ENCODE data around the gene TMEM238. TPM values are rescaled to one million over a fixed set of nuclear protein-coding genes. Genes with fewer than 3 reads are reported as not detected.
A peak's percentile ranks its signal among the peaks of the same experiment; 100 is the strongest.

Gene TMEM238
- total RNA-seq, 2 experiments from 2014 or later, result 14.1 to 23.0 TPM

DNA sequence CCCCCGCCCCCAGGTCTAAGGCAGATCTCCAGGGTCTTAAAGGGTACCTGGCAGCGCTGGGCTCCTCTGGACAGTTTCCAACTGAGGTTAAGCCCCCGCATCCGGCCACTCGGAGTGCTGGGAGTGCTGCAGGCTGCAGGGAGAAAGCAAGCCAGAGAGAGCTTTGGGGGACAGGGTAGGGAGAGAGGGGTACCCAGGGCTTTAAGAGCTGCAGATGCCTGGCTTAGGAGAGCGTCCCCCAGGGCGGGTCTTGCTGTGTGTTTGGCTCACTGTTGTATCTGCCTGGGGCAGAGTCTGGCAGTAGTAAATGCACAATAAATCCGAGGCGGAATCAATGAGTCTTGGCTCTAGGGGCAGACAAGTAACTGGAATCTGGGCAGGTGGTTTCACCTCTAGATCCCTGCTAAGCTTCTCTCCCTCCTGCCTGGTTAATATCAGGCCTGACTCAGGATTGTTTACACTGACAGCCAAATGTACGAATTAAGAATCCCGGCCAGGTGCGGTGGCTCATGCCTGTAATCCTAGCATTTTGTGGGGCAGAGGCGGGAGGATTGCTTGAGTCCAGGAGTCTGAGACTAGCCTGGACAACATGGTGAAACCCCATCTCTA lies 28.8 kb downstream of the TMEM238 start:
- H3K27me3 Mint-ChIP-seq, result peaks cover 54% of the 10 kb centered on the region
- no peaks in the 10 kb centered on the region for H3K9me3 Mint-ChIP-seq (ENCODE audit: low read depth)
- no peak overlapping the region for H3K4me3 Mint-ChIP-seq

DNA sequence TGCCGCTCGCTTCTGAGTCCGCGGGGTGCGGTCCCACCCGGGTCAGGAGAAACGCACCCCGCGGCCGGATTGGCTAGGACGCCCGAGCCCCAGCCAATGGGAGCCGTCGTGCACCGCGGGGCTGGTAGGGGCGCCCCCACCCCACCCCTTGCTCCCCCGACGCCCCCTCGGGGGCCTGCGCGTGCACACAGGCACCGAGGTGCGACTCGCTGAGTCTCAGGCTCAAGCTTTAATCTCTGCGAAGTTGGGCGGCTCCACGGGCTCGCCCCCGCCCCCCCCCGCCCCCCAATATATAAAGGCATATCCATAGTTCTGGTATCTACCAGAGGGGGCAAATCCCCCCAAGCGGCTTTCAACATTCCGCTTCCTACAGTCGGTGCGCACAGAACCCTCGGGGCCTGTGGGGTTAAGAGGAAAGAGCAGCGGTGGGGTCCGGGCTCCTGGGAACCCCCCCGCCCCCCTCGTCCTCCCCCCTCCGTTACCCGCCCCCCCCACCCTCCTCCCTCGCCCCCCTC lies 29.3 kb downstream of the TMEM238 start, which contains the start of gene COX6B2:
TSS of gene COX6B2 (minus strand) at position 22 of the 515 bp plus-strand sequence. CDS start 198 bp downstream, outside the sequence.
- CTCF ChIA-PET, result interaction anchor here (1.2 to 1.9 kb wide), 2 partner anchors 15 to 29 kb away, joined by 3 to 4 read pairs; partner anchors contain the start of genes KMT5C and TMEM238
- peaks cover 54% of the 10 kb centered on the region for H3K27me3 Mint-ChIP-seq
- H3K36me3 Mint-ChIP-seq, result no peaks in the 10 kb centered on the region
- peak within 1 kb of the TSS; percentile 21 for H3K27ac Mint-ChIP-seq
- ATAC-seq (no peak), DNase-seq (no peak)
- H3K4me3 Mint-ChIP-seq, result peak within 1 kb of the TSS; percentile 60
- peaks cover 31% of the 10 kb centered on the region for H3K4me1 Mint-ChIP-seq
- H3K9me3 Mint-ChIP-seq (ENCODE audit: low read depth), result no peaks in the 10 kb centered on the region

More for the DNA sequence above, 28.8 kb downstream of the TMEM238 start:
- Mint-ChIP-seq H3K36me3 (no peaks in the 10 kb centered on the region), H3K4me1 (peaks cover 31% of the 10 kb centered on the region), H3K27ac (no peak overlapping the region)
- ATAC-seq, result no peak
- no peak for DNase-seq
- CTCF ChIA-PET, result interaction anchor here (1.0 to 1.9 kb wide), 3 partner anchors 14 to 28 kb away, joined by 3 to 4 read pairs (median 3); partner anchors contain the start of genes KMT5C and TMEM238

DNA sequence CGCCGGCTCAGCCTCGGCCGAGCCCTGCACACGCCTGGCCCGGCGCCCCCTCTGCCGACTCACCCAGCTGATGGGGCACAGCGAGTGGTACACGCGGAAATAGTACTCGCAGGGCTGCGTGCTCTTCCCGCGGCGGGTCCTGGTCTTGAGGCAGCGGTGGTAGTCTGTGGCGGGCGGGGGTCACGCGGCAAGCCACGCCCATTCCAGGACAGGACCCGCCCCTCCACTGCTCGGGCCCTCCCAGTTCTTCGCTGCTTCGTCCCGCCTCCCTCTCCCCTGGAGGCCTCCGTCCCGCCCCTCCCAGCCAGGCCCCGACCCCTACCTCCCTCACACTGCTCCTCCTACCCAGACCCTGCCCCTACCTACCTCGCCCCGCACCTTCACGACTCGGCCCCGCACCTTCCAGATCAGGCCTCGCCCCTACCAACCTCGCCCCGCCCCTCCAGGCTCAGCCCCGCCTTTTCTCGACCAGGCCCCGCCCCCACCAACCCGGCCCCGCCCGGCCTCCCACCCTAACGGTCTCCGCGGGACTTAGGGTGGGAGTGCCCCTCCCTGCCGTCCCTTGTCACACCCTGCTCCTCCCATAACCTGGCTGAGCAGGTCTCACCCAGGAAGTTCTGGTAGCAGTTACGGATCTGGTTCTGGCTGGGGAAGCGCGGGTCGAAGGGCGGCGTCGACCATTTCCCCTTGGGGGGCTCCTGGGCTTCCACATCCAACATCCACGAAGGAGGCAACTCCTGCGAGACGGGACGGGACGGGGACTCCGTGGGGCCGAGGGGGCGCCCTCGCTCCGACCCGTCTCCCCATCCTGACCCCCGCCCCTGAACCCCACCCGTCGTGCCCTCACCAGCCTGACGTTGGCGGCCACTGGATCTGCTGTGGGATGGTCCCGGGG lies 30.0 kb downstream of the TMEM238 start:
- peak overlapping the region; percentile 60 for H3K4me3 Mint-ChIP-seq
- no peaks in the 10 kb centered on the region for H3K36me3 Mint-ChIP-seq
- peaks cover 54% of the 10 kb centered on the region for H3K27me3 Mint-ChIP-seq
- H3K27ac Mint-ChIP-seq, result peak overlapping the region; percentile 21
- peaks cover 31% of the 10 kb centered on the region for H3K4me1 Mint-ChIP-seq
- ATAC-seq, result peak; percentile 86
- peak; percentile 74 for DNase-seq
- CTCF ChIA-PET, result interaction anchor here (1.9 kb wide), 1 partner anchor 29 kb away, joined by 4 read pairs; the partner anchor contains the start of gene TMEM238
- H3K9me3 Mint-ChIP-seq (ENCODE audit: low read depth), result no peaks in the 10 kb centered on the region

DNA sequence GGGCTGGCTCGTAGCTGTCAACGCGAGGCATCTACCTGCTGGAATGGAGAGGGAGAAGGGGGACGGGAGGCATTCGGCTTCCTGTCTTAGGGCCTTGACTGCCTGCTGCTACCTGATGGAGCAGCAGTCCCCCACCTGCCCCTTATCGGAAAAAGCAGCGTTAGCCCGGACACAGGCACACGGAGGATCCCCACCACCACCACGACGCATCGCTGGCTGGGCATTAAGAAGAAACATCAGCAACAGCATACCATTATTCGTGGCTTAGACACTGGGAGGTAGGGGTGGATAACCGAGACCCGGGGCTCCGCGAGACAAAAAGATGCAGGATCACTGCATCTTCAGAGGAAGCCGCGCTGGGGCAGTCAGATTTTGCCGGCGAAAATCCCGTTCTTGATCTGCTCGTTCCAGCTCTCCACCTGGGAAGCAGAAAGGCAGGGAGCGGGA lies 30.7 kb downstream of the TMEM238 start:
- no peaks in the 10 kb centered on the region for H3K9me3 Mint-ChIP-seq (ENCODE audit: low read depth)
- no peak overlapping the region for H3K27ac Mint-ChIP-seq
- H3K4me1 Mint-ChIP-seq, result peaks cover 31% of the 10 kb centered on the region
- DNase-seq (no peak), ATAC-seq (no peak)
- peak overlapping the region; percentile 60 for H3K4me3 Mint-ChIP-seq
- H3K27me3 Mint-ChIP-seq, result peaks cover 54% of the 10 kb centered on the region
- H3K36me3 Mint-ChIP-seq, result no peaks in the 10 kb centered on the region
- CTCF ChIA-PET, result interaction anchor here (1.7 kb wide), 1 partner anchor 51 kb away, joined by 3 read pairs; no protein-coding TSS in a partner anchor

DNA sequence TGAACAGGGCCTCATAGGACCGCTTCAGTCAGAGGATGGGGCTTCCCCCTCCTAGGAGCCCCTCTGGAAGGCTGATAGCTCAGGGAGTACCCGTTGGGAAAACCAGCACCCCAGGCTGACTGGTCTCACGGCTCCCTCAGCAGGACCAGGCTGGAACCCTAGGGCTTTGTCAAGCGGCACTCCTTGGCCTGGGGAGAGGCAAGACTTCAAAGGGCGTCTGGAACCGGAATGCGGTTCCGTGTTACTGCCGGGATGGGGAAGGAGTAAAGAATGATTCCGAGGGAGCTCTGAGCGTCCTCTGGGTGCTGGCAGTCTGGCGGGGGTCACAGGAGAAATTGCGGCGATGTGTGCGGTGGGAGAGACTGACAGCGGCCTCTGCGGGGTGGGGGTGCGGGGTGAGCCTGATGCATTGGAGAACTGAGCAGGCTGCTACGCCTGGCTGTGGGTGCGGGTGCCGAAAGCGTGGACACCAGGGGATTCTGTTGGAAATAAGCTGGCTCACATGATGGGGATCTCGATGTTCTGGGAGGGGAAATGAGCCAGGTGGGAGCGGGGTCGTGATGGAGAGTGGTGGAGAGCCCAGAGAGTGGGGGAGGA lies 31.4 kb downstream of the TMEM238 start:
- DNase-seq (no peak), ATAC-seq (no peak)
- no peaks in the 10 kb centered on the region for H3K36me3 Mint-ChIP-seq
- peaks cover 54% of the 10 kb centered on the region for H3K27me3 Mint-ChIP-seq
- H3K27ac Mint-ChIP-seq, result no peak overlapping the region
- CTCF ChIA-PET, result interaction anchor here (0.8 to 1.7 kb wide), 4 partner anchors 12 to 211 kb away, joined by 3 to 5 read pairs (median 3); partner anchors contain the start of gene KMT5C
- peaks cover 31% of the 10 kb centered on the region for H3K4me1 Mint-ChIP-seq
- H3K9me3 Mint-ChIP-seq (ENCODE audit: low read depth), result no peaks in the 10 kb centered on the region
- H3K4me3 Mint-ChIP-seq, result peak overlapping the region; percentile 10

DNA sequence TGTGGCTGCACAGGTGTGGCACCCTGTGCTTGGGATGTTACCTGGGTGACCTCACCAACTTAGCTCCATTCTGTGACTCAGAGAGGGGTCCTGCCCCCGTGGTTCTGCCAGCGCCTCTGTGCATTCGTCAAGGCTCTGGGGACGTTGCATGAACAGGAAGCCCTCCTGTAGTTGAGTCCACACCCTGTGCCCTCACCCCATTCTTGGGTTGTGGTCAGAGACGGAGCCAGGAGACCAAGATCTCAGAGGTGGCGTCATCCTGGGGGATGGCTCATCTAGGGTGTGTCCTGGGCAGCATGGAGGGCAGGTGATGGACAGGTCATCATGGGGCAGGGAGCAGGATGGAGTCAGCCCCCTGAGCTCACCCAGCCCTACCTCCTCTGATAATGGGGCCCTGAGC lies 32.1 kb downstream of the TMEM238 start:
- peak; percentile 18 for ATAC-seq
- DNase-seq, result peak; percentile 64
- Mint-ChIP-seq H3K4me3 (no peak overlapping the region), H3K27me3 (peaks cover 49% of the 10 kb centered on the region), H3K4me1 (peaks cover 31% of the 10 kb centered on the region), H3K9me3 (ENCODE audit: low read depth) (no peaks in the 10 kb centered on the region), H3K36me3 (no peaks in the 10 kb centered on the region), H3K27ac (no peak overlapping the region)
- CTCF ChIA-PET, result interaction anchor here (0.8 to 1.7 kb wide), 4 partner anchors 11 to 210 kb away, joined by 3 to 5 read pairs (median 3); partner anchors contain the start of gene KMT5C

DNA sequence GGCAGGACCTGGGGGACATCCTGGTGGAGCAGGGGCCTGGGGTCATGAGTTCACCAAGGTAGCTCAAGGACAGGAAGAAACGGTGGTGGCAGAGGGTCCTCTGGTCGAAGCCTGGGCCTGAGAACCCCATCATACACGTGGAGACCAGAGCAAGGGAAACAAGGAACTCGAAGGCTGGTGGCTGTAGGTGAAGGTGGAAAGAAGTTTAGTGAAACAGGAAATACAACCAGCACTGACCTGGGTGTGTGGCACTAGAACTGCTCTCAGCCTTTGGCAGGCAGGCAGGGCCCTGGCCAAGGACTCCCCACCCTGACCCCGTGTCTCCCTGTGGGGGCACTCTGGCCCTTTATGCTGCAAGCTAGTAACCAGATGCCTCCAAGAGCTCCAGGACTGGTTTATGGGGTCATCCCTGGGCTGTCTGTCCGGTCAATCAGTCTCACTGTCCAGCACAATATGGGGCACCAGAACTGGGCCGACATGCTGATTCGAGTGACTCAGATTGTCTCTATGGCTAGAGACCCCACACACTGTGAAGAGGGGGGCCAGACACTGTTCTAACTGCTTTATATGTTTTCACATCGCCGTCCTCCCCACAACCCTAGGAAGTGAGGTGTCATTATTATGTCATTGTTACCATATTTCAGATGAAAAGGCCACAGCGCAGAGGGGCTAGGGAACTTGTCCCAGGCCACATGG lies 33.3 kb downstream of the TMEM238 start:
- CTCF ChIA-PET, result interaction anchor here (0.6 to 1.3 kb wide), 4 partner anchors 11 to 67 kb away, joined by 3 to 4 read pairs (median 4); partner anchors contain the start of gene KMT5C
- Mint-ChIP-seq H3K4me3 (no peak overlapping the region), H3K27me3 (peaks cover 36% of the 10 kb centered on the region), H3K9me3 (ENCODE audit: low read depth) (no peaks in the 10 kb centered on the region), H3K4me1 (peaks cover 31% of the 10 kb centered on the region), H3K36me3 (no peaks in the 10 kb centered on the region), H3K27ac (peak overlapping the region; percentile 59)
- DNase-seq (no peak), ATAC-seq (no peak)

DNA sequence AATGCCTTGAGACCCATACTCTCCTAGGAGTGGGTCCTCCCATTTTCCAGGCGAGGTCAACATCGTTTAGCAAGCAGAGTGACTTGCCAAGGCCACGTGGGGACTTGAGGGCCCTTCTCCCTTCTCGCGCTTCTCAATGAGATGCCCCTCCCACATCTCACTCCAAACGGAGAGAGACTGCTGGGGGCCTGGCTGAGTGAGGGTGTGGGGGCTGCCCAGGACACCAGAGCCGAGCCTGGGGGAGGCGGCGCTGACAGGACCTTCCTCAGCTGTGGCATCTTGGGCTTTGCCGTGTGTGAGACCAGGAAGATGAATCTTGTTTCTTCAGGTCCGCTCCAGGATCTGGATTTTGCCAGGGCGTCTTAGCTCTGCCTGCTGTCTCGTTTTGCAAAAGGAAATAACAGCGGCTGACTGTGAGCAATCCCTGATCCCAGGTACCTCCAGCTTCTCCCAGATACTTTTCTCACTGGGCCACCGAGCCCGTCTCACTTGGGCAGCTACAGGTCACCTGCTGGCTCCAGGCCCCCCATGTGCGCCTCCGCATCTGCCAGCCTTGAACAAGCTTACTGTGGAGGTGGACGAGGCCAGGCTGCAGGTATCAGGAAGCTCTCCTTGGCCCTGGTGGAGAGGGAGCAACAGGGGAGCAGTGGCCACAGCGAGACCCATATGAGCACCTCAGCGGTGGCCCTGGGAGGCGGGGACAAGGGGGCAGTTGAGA lies 35.6 kb downstream of the TMEM238 start:
- CTCF ChIA-PET, result interaction anchor here (0.9 kb wide), 1 partner anchor 47 kb away, joined by 5 read pairs; no protein-coding TSS in a partner anchor
- H3K4me3 Mint-ChIP-seq, result no peak overlapping the region
- no peak for ATAC-seq
- peaks cover 26% of the 10 kb centered on the region for H3K4me1 Mint-ChIP-seq
- H3K36me3 Mint-ChIP-seq, result no peaks in the 10 kb centered on the region
- no peaks in the 10 kb centered on the region for H3K9me3 Mint-ChIP-seq (ENCODE audit: low read depth)
- no peak overlapping the region for H3K27ac Mint-ChIP-seq
- peaks cover 24% of the 10 kb centered on the region for H3K27me3 Mint-ChIP-seq
- no peak for DNase-seq

DNA sequence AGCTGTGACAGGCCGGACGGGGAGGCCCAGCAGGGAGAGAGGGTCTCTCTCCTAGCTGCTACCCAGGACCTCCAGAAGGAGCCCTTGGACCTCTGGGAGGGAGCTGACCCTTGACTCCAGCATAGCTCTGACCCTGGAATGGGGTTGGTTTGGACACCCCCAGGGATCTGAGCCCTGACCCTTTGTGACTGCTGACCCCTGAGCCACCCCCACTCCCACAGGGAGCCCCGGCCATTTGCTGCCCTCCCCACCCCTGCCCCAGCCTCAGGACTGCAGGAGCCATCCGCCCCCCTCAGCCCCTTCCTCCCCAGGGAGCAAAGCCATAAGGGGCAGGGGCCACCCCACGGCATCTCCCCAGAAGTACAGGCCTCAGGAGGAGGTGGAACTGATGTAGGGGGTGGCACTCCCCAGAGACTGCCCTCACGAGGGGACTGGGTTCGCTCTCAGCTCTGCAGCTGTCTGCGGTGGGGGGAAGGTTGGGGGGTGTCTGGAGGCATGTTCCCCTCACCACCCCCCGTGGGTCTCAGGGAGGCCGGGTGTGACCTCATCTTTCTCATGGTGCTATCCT lies 36.6 kb downstream of the TMEM238 start:
- no peak overlapping the region for H3K4me3 Mint-ChIP-seq
- CTCF ChIA-PET, result interaction anchor here (1.3 kb wide), 1 partner anchor 46 kb away, joined by 3 read pairs; no protein-coding TSS in a partner anchor
- peaks cover 15% of the 10 kb centered on the region for H3K27me3 Mint-ChIP-seq
- peaks cover 2% of the 10 kb centered on the region for H3K36me3 Mint-ChIP-seq
- no peak overlapping the region for H3K27ac Mint-ChIP-seq
- no peaks in the 10 kb centered on the region for H3K9me3 Mint-ChIP-seq (ENCODE audit: low read depth)
- no peak for ATAC-seq
- DNase-seq, result no peak
- peaks cover 17% of the 10 kb centered on the region for H3K4me1 Mint-ChIP-seq

DNA sequence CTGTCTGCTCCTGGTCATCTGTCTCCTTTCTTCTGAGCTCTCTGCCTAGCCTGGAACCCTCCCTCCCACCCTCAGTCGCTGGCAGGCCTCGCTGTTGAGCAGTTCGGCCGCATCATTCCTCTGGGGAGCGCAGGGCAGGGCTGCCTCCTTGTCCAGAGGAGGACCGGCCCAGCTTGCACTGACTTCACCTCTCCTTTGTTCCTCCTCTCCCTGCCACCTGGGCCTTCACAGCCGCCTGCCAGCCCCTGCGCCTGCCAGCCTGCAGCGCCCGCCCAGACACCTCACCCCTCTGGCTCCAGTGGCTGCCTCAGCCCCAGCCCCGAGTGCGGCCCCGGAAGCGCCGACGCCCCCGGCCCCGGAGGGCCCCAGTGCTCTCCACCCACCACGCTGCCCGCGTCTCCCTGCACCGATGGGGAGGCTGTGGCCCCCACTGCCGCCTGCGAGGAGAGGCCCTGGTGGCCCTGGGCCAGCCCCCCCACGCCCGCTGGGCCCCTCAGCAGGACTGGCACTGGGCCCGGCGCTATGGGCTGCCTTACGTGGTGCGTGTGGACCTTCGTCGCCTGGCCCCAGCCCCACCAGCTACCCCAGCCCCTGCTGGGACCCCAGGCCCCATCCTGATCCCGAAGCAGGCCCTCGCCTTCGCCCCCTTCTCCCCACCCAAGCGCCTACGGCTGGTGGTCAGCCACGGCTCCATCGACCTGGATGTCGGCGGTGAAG lies 37.2 kb downstream of the TMEM238 start:
- H3K36me3 Mint-ChIP-seq, result peaks cover 2% of the 10 kb centered on the region

More for the DNA sequence above, 37.2 kb downstream of the TMEM238 start:
- DNase-seq, result no peak
- ATAC-seq, result no peak
- peaks cover 12% of the 10 kb centered on the region for H3K4me1 Mint-ChIP-seq
- H3K9me3 Mint-ChIP-seq (ENCODE audit: low read depth), result no peaks in the 10 kb centered on the region
- H3K27me3 Mint-ChIP-seq, result peaks cover 8% of the 10 kb centered on the region
- no peak overlapping the region for H3K4me3 Mint-ChIP-seq
- H3K27ac Mint-ChIP-seq, result no peak overlapping the region
- CTCF ChIA-PET, result interaction anchor here (1.3 kb wide), 1 partner anchor 45 kb away, joined by 3 read pairs; no protein-coding TSS in a partner anchor

Data from activated CD8-positive, alpha-beta memory T cell treated with anti-CD3 and anti-CD28 coated beads, Interleukin-2, amount 10 ng/mL, durations not matched to agents 7 days and 5 days (primary cell).